Measurements from ENCODE around the gene PIP5KL1. TPM values are rescaled to one million over a fixed set of nuclear protein-coding genes. Genes with fewer than 3 reads are reported as not detected.

The PIP5KL1 gene
- total and polyA plus RNA-seq, 2 of the 4 experiments (the other 2 are of a cell fraction): 0.36 to 3.6 TPM

GRCh38 chr9:127963359-127964064 is 32.9 kb upstream of the PIP5KL1 start (continued):
- TF ChIP-seq BHLHE40 (IDR thresholded peaks at IDR 0.05; ENCODE audit: low read depth, low read length): no peak

- H3K27me3 ChIP-seq (ENCODE audit: control insufficient read depth, insufficient read depth, low read length): no peaks in the 10 kb centered on the region
- in situ Hi-C loops (cut with MboI; ENCODE audit: low sequenced_read_pairs): no loop called here
- peaks cover 48 to 82% of the 10 kb centered on the region in 2 experiments for H3K79me1 ChIP-seq (ENCODE audit: low read depth in 1 of 2, low read length in 2 of 2)
- BruUV-seq (replicated peaks): no TSS peak
- TF ChIP-seq SMC3 (IDR thresholded peaks at IDR 0.05; ENCODE audit: low read depth, low read length): no peak
- no peak for TF ChIP-seq RAD21 (IDR thresholded peaks at IDR 0.05; ENCODE audit: low read length)
- H3K36me3 ChIP-seq (ENCODE audit: control insufficient read depth, insufficient read depth, low read length): no peaks in the 10 kb centered on the region
- WGBS, 2 experiments (ENCODE audit: extremely low coverage in 2 of 2, insufficient read length in 1 of 2): no CpG with 5 or more reads among the region's 3 CpGs
- H2BK5ac ChIP-seq (ENCODE audit: low read depth, low read length, poor library complexity, severe bottlenecking): no peak overlapping the region
- no peak overlapping the region for H3K4me2 ChIP-seq (ENCODE audit: low read depth, low read length)
- H3K9me3 ChIP-seq (ENCODE audit: control insufficient read depth, insufficient read depth, low read length): no peaks in the 10 kb centered on the region; the same call in 1 of the 2 replicates
- DNase-seq: no peak
- H3K56ac ChIP-seq (ENCODE audit: extremely low read depth, insufficient read depth, low read length): no peak overlapping the region
- H2BK120ac ChIP-seq (ENCODE audit: low read depth, low read length): no peak overlapping the region; the same call in 1 of the 2 replicates
- H3K4me3 ChIP-seq (ENCODE audit: insufficient read depth, low read depth, low read length): no peak overlapping the region
- H3K9ac ChIP-seq (ENCODE audit: low read depth, low read length): no peak overlapping the region
- H2BK20ac ChIP-seq (ENCODE audit: low read depth, low read length): no peak overlapping the region
- 0 out of 4 replicates have a peak overlapping the region, but pooled peaks of 1 of the 2 experiments have one; percentile 9 for H4K8ac ChIP-seq (ENCODE audit: low read depth in 2 of 2, low read length in 2 of 2)
- peak overlapping the region; percentile 65; the same call in 1 of the 2 replicates for H2AK5ac ChIP-seq (ENCODE audit: low read depth, low read length)
- H3K14ac ChIP-seq (replicated peaks; ENCODE audit: low read depth, low read length): peak overlapping the region; percentile 48; the same call in 1 of the 2 replicates
- POLR2A ChIA-PET (ENCODE audit: unreplicated experiment): no interaction called here
- no peak overlapping the region for H2AFZ ChIP-seq (replicated peaks; ENCODE audit: low read length, poor library complexity)
- 0 out of 2 replicates have a peak overlapping the region, but pooled peaks have one; percentile 11 for H4K91ac ChIP-seq (ENCODE audit: insufficient read depth, low read depth, low read length)
- ATAC-seq (ENCODE audit: low read depth): no peak
- H3K18ac ChIP-seq (ENCODE audit: low read depth, low read length): no peak overlapping the region
- H2AK9ac ChIP-seq (replicated peaks; ENCODE audit: low read depth, low read length, poor library complexity): no peak overlapping the region
- intact Hi-C loops (cut with micrococcal nuclease): no loop called here
- peak overlapping the region; percentile 67; the same call in 1 of the 2 replicates for H3K4ac ChIP-seq (ENCODE audit: low read depth, low read length)
- H2BK15ac ChIP-seq (ENCODE audit: low read depth, low read length): no peak overlapping the region
- H3K27ac ChIP-seq (ENCODE audit: insufficient read depth, low read length): no peak overlapping the region
- H3K4me1 ChIP-seq (ENCODE audit: control insufficient read depth, insufficient read depth, low read length): peaks cover 44% of the 10 kb centered on the region
- H3K9me1 ChIP-seq (ENCODE audit: insufficient read depth, low read length): peaks cover 21% of the 10 kb centered on the region
- CTCF ChIA-PET: interaction anchor here (0.5 to 1.4 kb wide), 2 partner anchors 72 to 195 kb away, joined by 3 to 4 read pairs; no protein-coding TSS in a partner anchor
- dilution Hi-C loops (cut with HindIII; ENCODE audit: low sequenced_read_pairs, unreplicated experiment): no loop called here
- no peak overlapping the region for H3K23ac ChIP-seq (ENCODE audit: low read depth, low read length)
- H4K20me1 ChIP-seq (ENCODE audit: insufficient read depth, low read length): no peaks in the 10 kb centered on the region
- no peak overlapping the region for H4K5ac ChIP-seq (ENCODE audit: low read depth, low read length)
Observed at GRCh38 chr9:127963041-127963358, 32.4 kb upstream of the PIP5KL1 start.

All from IMR-90 (cell line).